Gastrocnemius medialis (tissue), 4 donors: ENCODE measurements around the gene ADAT2. TPM values are rescaled to one million over a fixed set of nuclear protein-coding genes. Genes with fewer than 3 reads are reported as not detected.

Source experiments
- ATAC-seq, 2 donors: fragments of 150-250 bp; one replicate each; pipeline ENCODE4 v1.9.1; 2016
- DNase-seq, 2 donors: peaks; one replicate each; pipeline ENCODE4 v3.0.0-alpha.2; 2019
- H3K27ac ChIP-seq, 4 donors: fragments of 200-600 bp; sonication (generic); 1 replicate in 1 of 4; 2 replicates in 3 of 4; pipeline ENCODE4 v1.5.1; 2016 to 2018; ENCODE audit warnings: mild to moderate bottlenecking in 2 of 4, moderate library complexity in 1 of 4
- H3K27me3 ChIP-seq, 3 donors: fragments of 200-600 bp; sonication (generic) in 2 of 3; 1 replicate in 1 of 3; 2 replicates in 2 of 3; pipeline versions ENCODE4 v1.5.1 to v1.6.0; 2016 to 2019; ENCODE audit warnings: mild to moderate bottlenecking in 1 of 3, moderate library complexity in 1 of 3
- H3K36me3 ChIP-seq, 2 donors: fragments of 200-600 bp; sonication (generic) in 1 of 2; one replicate each; pipeline ENCODE4 v1.5.1; 2017 to 2018
- H3K4me1 ChIP-seq, 2 donors: fragments of 200-600 bp; sonication (generic) in 1 of 2; one replicate each; pipeline ENCODE4 v1.5.1; 2016 to 2017; ENCODE audit warnings: mild to moderate bottlenecking in 2 of 2
- H3K4me3 ChIP-seq, 4 donors: fragments of 200-600 bp; sonication (generic) in 3 of 4; 1 replicate in 1 of 4; 2 replicates in 3 of 4; pipeline ENCODE4 v1.5.1; 2016 to 2019; ENCODE audit warnings: mild to moderate bottlenecking in 2 of 4
- H3K9me3 ChIP-seq, 3 donors: fragments of 200-600 bp; sonication (generic) in 2 of 3; 1 replicate in 1 of 3; 2 replicates in 2 of 3; pipeline ENCODE4 v1.5.1; 2016 to 2019
- CTCF ChIP-seq, 5 experiments: fragments of 450-650 bp in 3 of 5; fragments of 200-600 bp in 2 of 5; sonication (generic) in 2 of 5; IDR thresholded peaks in 4 of 5; conservative IDR thresholded peaks in 1 of 5; 1 replicate in 4 of 5; 2 replicates in 1 of 5; pipeline ENCODE4 v1.5.1; 2016 to 2019; ENCODE audit warnings: antibody characterized with exemption in 5 of 5, mild to moderate bottlenecking in 3 of 5, moderate library complexity in 3 of 5
- POLR2A ChIP-seq, 2 donors: fragments of 450-650 bp; IDR thresholded peaks; one replicate each; pipeline ENCODE4 v1.6.1; 2017; ENCODE audit warnings: antibody characterized with exemption in 2 of 2, mild to moderate bottlenecking in 2 of 2, moderate library complexity in 2 of 2
- in situ Hi-C, 4 donors: fragments of 200-750 bp; cut with MboI; loops; one replicate each; pipeline versions ENCODE4 v1.15.0 to v1.8.0; 2017; ENCODE audit warnings: low sequenced_read_pairs in 4 of 4
- intact Hi-C: fragments of 100-400 bp; cut with DNase I; formaldehyde crosslinking; loops from one replicate; pipeline ENCODE4 v1.15.1; 2023; ENCODE audit warnings: low total_unique reads
- total RNA-seq, 4 donors: library from RNA; depleted of rRNA; stranded (reverse); fragments of >200 nt; gene quantifications; one replicate each; pipeline versions ENCODE4 v1.1.0 to v1.2.3, GENCODE V29; 2016

Gene ADAT2
- total RNA-seq, result 1 to 10 TPM in 2 of 4 donors, under 1 TPM in 2; 0.16 to 4.4 (median 0.94) TPM

- intact Hi-C loops, result loop anchor here (2.0 kb wide), 2 partner anchors 390 to 392 kb away; partner anchors contain the start of genes AIG1 and LTV1
- peak; percentile 96 for ATAC-seq
Measured at GRCh38 chr6:143450453-143451371, at the start of gene ADAT2, which contains the start of gene PEX3. ADAT2 (minus strand) TSS chr6:143450695; CDS start chr6:143450658, 37 bp downstream. PEX3 (plus strand) TSS chr6:143450805; CDS start chr6:143451043, 238 bp downstream.

GRCh38 chr6:143498428-143498827, 47.9 kb upstream of the ADAT2 start:
- intact Hi-C loops, result no loop called here
- Histone ChIP-seq H3K27ac (no peak overlapping the region), H3K4me3 (no peak overlapping the region), H3K9me3 (no peaks in the 10 kb centered on the region), H3K27me3 (no peaks in the 10 kb centered on the region), H3K4me1 (no peaks in the 10 kb centered on the region), H3K36me3 (peaks cover 0 to 15% of the 10 kb centered on the region in 2 donors)
- ATAC-seq, result no peak
- no peak for DNase-seq
- in situ Hi-C loops, result no loop called here
- no peak for TF ChIP-seq POLR2A (IDR thresholded peaks at IDR 0.05)
- TF ChIP-seq CTCF (IDR thresholded peaks at IDR 0.05 in 4 of 5, conservative IDR thresholded peaks at IDR 0.05 in 1 of 5), result no peak

More at GRCh38 chr6:143450453-143451371, at the start of gene ADAT2, which contains the start of gene PEX3:
- Histone ChIP-seq H3K4me1 (peaks cover 18 to 23% of the 10 kb centered on the region in 2 donors), H3K9me3 (no peaks in the 10 kb centered on the region), H3K27ac (peak within 1 kb of the TSS; percentile 78 to 87 (median 84)), H3K27me3 (no peaks in the 10 kb centered on the region), H3K4me3 (peak within 1 kb of the TSS; percentile 62 to 87 (median 74)), H3K36me3 (no peaks in the 10 kb centered on the region)
- peak; percentile 88 to 92 for DNase-seq
- in situ Hi-C loops, result no loop called here
- peak; percentile 50 to 77 for TF ChIP-seq POLR2A (IDR thresholded peaks at IDR 0.05)
- no peak for TF ChIP-seq CTCF (IDR thresholded peaks at IDR 0.05 in 4 of 5, conservative IDR thresholded peaks at IDR 0.05 in 1 of 5)

GRCh38 chr6:143496974-143497373, 46.5 kb upstream of the ADAT2 start:
- intact Hi-C loops (no loop called here), in situ Hi-C loops (no loop called here)
- H3K9me3 ChIP-seq, result no peaks in the 10 kb centered on the region
- H3K27ac ChIP-seq, result no peak overlapping the region
- peaks cover 0 to 15% of the 10 kb centered on the region in 2 donors for H3K36me3 ChIP-seq
- no peaks in the 10 kb centered on the region for H3K27me3 ChIP-seq
- ATAC-seq (no peak), DNase-seq (no peak)
- no peak overlapping the region for H3K4me3 ChIP-seq
- no peaks in the 10 kb centered on the region for H3K4me1 ChIP-seq
- no peak for TF ChIP-seq CTCF (IDR thresholded peaks at IDR 0.05 in 4 of 5, conservative IDR thresholded peaks at IDR 0.05 in 1 of 5)
- no peak for TF ChIP-seq POLR2A (IDR thresholded peaks at IDR 0.05)

- Histone ChIP-seq H3K4me3 (no peak overlapping the region), H3K4me1 (no peaks in the 10 kb centered on the region), H3K27me3 (no peaks in the 10 kb centered on the region), H3K27ac (no peak overlapping the region), H3K9me3 (no peaks in the 10 kb centered on the region), H3K36me3 (no peaks in the 10 kb centered on the region)
- DNase-seq (no peak), ATAC-seq (no peak)
- in situ Hi-C loops, result no loop called here
- intact Hi-C loops, result no loop called here
- TF ChIP-seq POLR2A (IDR thresholded peaks at IDR 0.05) (no peak), CTCF (IDR thresholded peaks at IDR 0.05 in 4 of 5, conservative IDR thresholded peaks at IDR 0.05 in 1 of 5) (no peak)
Measured at GRCh38 chr6:143490775-143491174, 40.3 kb upstream of the ADAT2 start.
